ENCODE measurements around the gene CCDC12. TPM values are rescaled to one million over a fixed set of nuclear protein-coding genes. Genes with fewer than 3 reads are reported as not detected.

The CCDC12 gene
- total RNA-seq, 4 donors from 2014 or later: 14.3 to 52.2 (median 42.0) TPM

DNA sequence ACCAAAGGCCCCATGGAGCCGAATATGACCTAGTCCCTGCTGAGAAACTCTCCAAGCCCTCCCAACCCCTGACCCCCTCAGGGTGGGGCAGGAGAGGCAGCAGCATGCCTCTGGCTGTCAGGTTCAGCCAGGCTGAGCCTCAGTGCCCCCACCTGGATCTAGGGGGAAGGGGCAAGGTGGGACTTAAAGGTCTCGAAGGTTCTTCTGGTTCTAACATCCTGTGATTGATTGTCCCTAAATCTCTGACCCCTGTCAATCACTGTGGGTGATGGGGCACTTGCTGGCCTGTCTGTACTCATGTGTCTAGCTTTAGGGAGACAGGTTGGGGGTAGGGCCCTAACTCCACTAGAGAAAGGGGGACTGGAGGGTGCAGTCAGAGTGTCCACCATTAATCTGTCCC lies 16.7 kb upstream of the CCDC12 start:
- TF ChIP-seq EP300 (IDR thresholded peaks at IDR 0.05): no peak
- H3K27me3 ChIP-seq: no peaks in the 10 kb centered on the region
- ATAC-seq: no peak
- peaks cover 0 to 79% of the 10 kb centered on the region in 2 donors for H3K36me3 ChIP-seq
- H3K4me1 ChIP-seq: peaks cover 0 to 14% (median 0%) of the 10 kb centered on the region in 3 donors
- no peaks in the 10 kb centered on the region for H3K9me3 ChIP-seq
- no CpG with 5 or more reads among the region's 2 CpGs for WGBS, 2 donors (ENCODE audit: low coverage in 1 of 2)
- no peak overlapping the region for H3K27ac ChIP-seq
- H3K4me3 ChIP-seq: no peak overlapping the region

DNA sequence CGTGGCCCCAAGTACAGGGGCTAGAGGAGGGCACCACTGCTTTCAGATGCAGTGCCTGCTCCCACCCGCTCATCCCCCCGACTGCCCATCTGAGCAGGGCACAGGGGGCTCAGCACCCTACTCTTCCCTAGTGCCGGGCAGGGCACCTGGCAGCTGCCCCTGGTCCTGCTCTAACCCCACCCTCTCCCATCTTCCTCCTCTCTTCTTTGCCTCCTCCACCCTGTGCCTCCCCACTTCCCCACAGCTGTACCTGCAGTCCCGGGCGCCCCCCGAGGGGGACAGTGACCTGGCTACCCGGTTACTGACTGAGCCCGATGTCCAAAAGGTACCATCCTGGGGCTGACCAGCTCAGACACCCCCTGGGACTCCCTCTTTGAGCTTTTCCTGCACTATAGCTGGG lies 15.7 kb upstream of the CCDC12 start:
- ATAC-seq: no peak
- Histone ChIP-seq H3K27ac (no peak overlapping the region), H3K4me3 (no peak overlapping the region), H3K36me3 (peaks cover 0 to 70% of the 10 kb centered on the region in 2 donors), H3K4me1 (peaks cover 0 to 22% (median under 1%) of the 10 kb centered on the region in 3 donors), H3K9me3 (no peaks in the 10 kb centered on the region), H3K27me3 (no peaks in the 10 kb centered on the region)
- no peak for TF ChIP-seq EP300 (IDR thresholded peaks at IDR 0.05)
- TF ChIP-seq POLR2A (IDR thresholded peaks at IDR 0.05): no peak
- TF ChIP-seq, protein P1, sequence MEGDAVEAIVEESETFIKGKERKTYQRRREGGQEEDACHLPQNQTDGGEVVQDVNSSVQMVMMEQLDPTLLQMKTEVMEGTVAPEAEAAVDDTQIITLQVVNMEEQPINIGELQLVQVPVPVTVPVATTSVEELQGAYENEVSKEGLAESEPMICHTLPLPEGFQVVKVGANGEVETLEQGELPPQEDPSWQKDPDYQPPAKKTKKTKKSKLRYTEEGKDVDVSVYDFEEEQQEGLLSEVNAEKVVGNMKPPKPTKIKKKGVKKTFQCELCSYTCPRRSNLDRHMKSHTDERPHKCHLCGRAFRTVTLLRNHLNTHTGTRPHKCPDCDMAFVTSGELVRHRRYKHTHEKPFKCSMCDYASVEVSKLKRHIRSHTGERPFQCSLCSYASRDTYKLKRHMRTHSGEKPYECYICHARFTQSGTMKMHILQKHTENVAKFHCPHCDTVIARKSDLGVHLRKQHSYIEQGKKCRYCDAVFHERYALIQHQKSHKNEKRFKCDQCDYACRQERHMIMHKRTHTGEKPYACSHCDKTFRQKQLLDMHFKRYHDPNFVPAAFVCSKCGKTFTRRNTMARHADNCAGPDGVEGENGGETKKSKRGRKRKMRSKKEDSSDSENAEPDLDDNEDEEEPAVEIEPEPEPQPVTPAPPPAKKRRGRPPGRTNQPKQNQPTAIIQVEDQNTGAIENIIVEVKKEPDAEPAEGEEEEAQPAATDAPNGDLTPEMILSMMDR (IDR thresholded peaks at IDR 0.05): no peak
- no peak for TF ChIP-seq POLR2AphosphoS5 (IDR thresholded peaks at IDR 0.05)
- 81% methylated on average over 8 of the region's 9 CpGs; no CpG with 5 or more reads in 1 of the 2 donors for WGBS, 2 donors (ENCODE audit: low coverage in 1 of 2)

DNA sequence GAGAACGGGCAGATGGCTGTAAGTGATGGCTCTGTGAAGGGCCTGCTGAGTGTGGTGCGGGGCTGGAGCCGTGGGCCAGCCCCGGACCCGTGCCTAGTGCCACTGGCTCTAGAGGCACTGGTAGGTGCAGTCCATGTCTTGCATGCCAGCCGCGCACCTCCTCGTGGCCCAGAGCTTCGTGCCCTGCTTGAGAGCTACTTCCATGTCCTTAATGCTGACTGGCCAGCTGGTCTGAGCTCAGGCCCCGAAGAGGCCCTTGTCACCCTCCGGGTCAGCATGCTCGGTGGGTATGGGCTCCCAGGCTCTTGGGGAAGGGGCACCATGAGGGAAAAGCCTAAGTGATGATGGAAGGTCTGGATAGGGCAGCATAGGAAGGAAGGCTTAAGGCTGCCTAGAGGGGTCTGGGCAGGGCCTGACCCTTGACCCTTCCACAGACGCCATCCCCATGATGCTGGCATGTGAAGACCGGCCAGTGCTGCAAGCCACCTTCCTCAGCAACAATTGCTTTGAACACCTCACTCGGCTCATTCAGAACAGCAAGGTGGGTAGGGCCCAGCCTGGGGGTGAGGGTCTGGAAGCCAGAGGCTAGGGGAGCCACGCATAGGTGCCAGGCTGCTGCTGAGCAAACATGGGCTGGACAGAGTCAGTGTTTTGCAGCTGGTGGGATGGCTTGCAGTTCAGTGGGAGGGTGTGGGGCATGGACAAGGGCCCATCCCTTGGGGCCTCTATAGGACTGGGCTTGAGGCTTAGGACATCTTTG lies 15.0 kb upstream of the CCDC12 start:
- TF ChIP-seq POLR2AphosphoS5 (IDR thresholded peaks at IDR 0.05): no peak
- TF ChIP-seq, protein P1 (IDR thresholded peaks at IDR 0.05): no peak
- no peak for TF ChIP-seq POLR2A (IDR thresholded peaks at IDR 0.05)
- no peak for TF ChIP-seq EP300 (IDR thresholded peaks at IDR 0.05)
- WGBS, 2 donors (ENCODE audit: low coverage in 1 of 2): 80% methylated on average over 1 of the region's 16 CpGs; no CpG with 5 or more reads in 1 of the 2 donors
- peaks cover 0 to 70% of the 10 kb centered on the region in 2 donors for H3K36me3 ChIP-seq

DNA sequence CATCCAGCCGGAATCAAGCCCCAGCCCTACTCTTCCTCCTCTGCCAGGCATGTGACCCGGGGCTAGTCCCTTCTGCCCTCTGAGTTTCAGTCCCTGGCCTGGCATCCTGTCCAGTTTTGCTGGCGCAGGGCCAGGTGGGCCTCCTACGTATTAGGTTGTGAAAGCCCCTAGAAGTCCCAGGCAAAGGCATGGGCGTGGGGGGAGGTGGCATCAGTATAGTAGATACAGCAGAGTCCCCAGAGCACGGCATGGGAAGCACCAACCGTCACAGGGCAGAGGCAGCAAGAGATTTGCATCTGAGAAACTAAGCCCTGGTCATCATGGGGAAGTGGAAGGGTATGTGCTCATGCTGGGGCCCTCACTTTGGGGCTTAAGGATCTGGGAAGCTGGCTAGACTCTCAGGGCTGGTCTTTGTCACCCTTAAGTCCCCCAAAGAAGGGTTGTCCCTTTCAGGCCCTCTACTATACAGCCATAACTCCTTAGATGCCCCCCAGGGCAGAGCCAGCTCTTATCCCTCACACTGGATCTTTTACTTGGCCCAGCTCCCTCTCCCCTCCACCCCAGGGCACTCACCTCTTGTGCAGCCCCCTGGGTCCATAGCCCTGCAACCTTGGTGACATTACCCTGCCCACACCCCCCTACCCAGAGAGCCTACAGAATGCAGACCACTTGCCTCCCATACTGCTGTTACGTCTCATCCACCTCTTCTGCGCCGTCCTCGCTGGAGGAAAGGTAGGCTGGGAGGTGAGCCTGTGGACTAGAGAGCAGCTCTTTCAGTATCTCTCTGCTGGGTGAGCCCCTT lies 14.2 kb upstream of the CCDC12 start:
- Histone ChIP-seq H3K4me3 (no peak overlapping the region), H3K27ac (no peak overlapping the region), H3K4me1 (peaks cover 0 to 31% (median 3%) of the 10 kb centered on the region in 3 donors), H3K27me3 (no peaks in the 10 kb centered on the region), H3K9me3 (no peaks in the 10 kb centered on the region), H3K36me3 (peaks cover 0 to 63% of the 10 kb centered on the region in 2 donors)
- no peak for ATAC-seq
- WGBS, 2 donors (ENCODE audit: low coverage in 1 of 2): 100% methylated on average over 3 of the region's 11 CpGs; no CpG with 5 or more reads in 1 of the 2 donors
- no peak for TF ChIP-seq EP300 (IDR thresholded peaks at IDR 0.05)
- no peak for TF ChIP-seq POLR2A (IDR thresholded peaks at IDR 0.05)
- TF ChIP-seq, protein P1 (IDR thresholded peaks at IDR 0.05): no peak
- no peak for TF ChIP-seq POLR2AphosphoS5 (IDR thresholded peaks at IDR 0.05)

More for the DNA sequence above, 15.0 kb upstream of the CCDC12 start:
- no peak for ATAC-seq
- no peaks in the 10 kb centered on the region for H3K27me3 ChIP-seq
- H3K4me3 ChIP-seq: no peak overlapping the region
- peaks cover 0 to 27% (median 3%) of the 10 kb centered on the region in 3 donors for H3K4me1 ChIP-seq
- H3K27ac ChIP-seq: no peak overlapping the region
- H3K9me3 ChIP-seq: no peaks in the 10 kb centered on the region

DNA sequence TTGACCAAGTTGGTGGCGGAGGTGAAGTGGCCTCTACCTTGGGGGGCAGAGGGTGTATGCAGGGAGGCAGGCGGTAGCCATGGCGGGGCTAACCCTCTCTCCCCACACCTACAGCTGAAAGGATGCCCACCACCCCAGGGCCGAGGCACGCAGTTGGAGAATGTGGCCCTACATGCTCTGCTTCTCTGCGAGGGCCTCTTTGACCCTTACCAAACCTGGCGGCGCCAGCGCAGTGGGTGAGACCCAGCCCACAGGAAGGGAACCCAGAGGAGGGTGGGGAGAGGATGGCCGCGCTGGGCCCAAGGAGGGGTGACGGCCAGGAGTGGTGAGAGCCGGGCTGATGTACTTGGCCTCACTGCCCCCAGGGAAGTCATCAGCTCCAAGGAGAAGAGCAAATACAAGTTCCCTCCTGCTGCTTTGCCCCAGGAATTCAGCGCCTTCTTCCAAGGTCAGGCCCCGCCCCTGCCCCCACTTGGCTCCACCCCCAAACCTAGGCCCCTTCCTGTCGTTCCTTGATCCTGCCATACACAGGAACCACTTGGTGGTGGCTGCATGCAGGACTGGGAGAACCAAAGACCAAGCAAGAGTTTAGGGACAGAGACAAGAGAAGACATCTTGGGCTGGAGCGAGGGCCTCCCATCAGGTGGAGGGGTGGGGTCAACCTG lies 12.7 kb upstream of the CCDC12 start:
- WGBS, 2 donors (ENCODE audit: low coverage in 1 of 2): 58 to 100% methylated on average over 1 to 2 of the region's 17 CpGs
- ATAC-seq: no peak
- H3K36me3 ChIP-seq: peaks cover 0 to 49% of the 10 kb centered on the region in 2 donors
- H3K27ac ChIP-seq: no peak overlapping the region
- no peaks in the 10 kb centered on the region for H3K9me3 ChIP-seq
- H3K27me3 ChIP-seq: no peaks in the 10 kb centered on the region
- H3K4me3 ChIP-seq: no peak overlapping the region
- TF ChIP-seq POLR2A (IDR thresholded peaks at IDR 0.05) (no peak), EP300 (IDR thresholded peaks at IDR 0.05) (no peak), POLR2AphosphoS5 (IDR thresholded peaks at IDR 0.05) (no peak)
- TF ChIP-seq, protein P1 (IDR thresholded peaks at IDR 0.05): no peak
- peaks cover 0 to 31% (median 3%) of the 10 kb centered on the region in 3 donors for H3K4me1 ChIP-seq

All from gastroesophageal sphincter (tissue), 4 donors.